Measurements from ENCODE around the gene CHCHD3.

Gene CHCHD3

GRCh38 chr7:132856416-132856815, 225.5 kb downstream of the CHCHD3 start:
- Histone ChIP-seq H3K4me3 (ENCODE audit: low read length) (no peak overlapping the region), H3K27me3 (ENCODE audit: control insufficient read depth, insufficient read depth, low read length) (no peaks in the 10 kb centered on the region), H3K27ac (ENCODE audit: low read depth, low read length) (no peak overlapping the region), H3K36me3 (ENCODE audit: control insufficient read depth, insufficient read depth, low read length) (no peaks in the 10 kb centered on the region), H3K4me1 (ENCODE audit: control insufficient read depth, insufficient read depth, low read length) (no peaks in the 10 kb centered on the region), H3K9ac (ENCODE audit: low read length) (no peak overlapping the region)

GRCh38 chr7:132855901-132856300, 226.0 kb downstream of the CHCHD3 start:
- Histone ChIP-seq H3K27ac (ENCODE audit: low read depth, low read length) (no peak overlapping the region), H3K4me3 (ENCODE audit: low read length) (no peak overlapping the region), H3K27me3 (ENCODE audit: control insufficient read depth, insufficient read depth, low read length) (no peaks in the 10 kb centered on the region), H3K4me1 (ENCODE audit: control insufficient read depth, insufficient read depth, low read length) (no peaks in the 10 kb centered on the region), H3K36me3 (ENCODE audit: control insufficient read depth, insufficient read depth, low read length) (no peaks in the 10 kb centered on the region), H3K9ac (ENCODE audit: low read length) (no peak overlapping the region)

GRCh38 chr7:132854238-132854637, 227.7 kb downstream of the CHCHD3 start:
- H3K4me3 ChIP-seq (ENCODE audit: low read length): no peak overlapping the region
- H3K9ac ChIP-seq (ENCODE audit: low read length): no peak overlapping the region
- H3K36me3 ChIP-seq (ENCODE audit: control insufficient read depth, insufficient read depth, low read length): no peaks in the 10 kb centered on the region
- H3K4me1 ChIP-seq (ENCODE audit: control insufficient read depth, insufficient read depth, low read length): no peaks in the 10 kb centered on the region
- H3K27me3 ChIP-seq (ENCODE audit: control insufficient read depth, insufficient read depth, low read length): no peaks in the 10 kb centered on the region
- no peak overlapping the region for H3K27ac ChIP-seq (ENCODE audit: low read depth, low read length)

GRCh38 chr7:132847376-132847775, 234.5 kb downstream of the CHCHD3 start:
- no peaks in the 10 kb centered on the region for H3K4me1 ChIP-seq (ENCODE audit: control insufficient read depth, insufficient read depth, low read length)
- no peak overlapping the region for H3K27ac ChIP-seq (ENCODE audit: low read depth, low read length)
- H3K4me3 ChIP-seq (ENCODE audit: low read length): no peak overlapping the region
- H3K36me3 ChIP-seq (ENCODE audit: control insufficient read depth, insufficient read depth, low read length): no peaks in the 10 kb centered on the region
- H3K9ac ChIP-seq (ENCODE audit: low read length): no peak overlapping the region
- H3K27me3 ChIP-seq (ENCODE audit: control insufficient read depth, insufficient read depth, low read length): no peaks in the 10 kb centered on the region

- Histone ChIP-seq H3K9ac (ENCODE audit: low read length) (no peak overlapping the region), H3K36me3 (ENCODE audit: control insufficient read depth, insufficient read depth, low read length) (no peaks in the 10 kb centered on the region), H3K27ac (ENCODE audit: low read depth, low read length) (no peak overlapping the region), H3K27me3 (ENCODE audit: control insufficient read depth, insufficient read depth, low read length) (no peaks in the 10 kb centered on the region), H3K4me3 (ENCODE audit: low read length) (no peak overlapping the region), H3K4me1 (ENCODE audit: control insufficient read depth, insufficient read depth, low read length) (no peaks in the 10 kb centered on the region)
These were observed 235.8 kb downstream of the CHCHD3 start for GRCh38 chr7:132846086-132846485.

- Histone ChIP-seq H3K9ac (ENCODE audit: low read length) (no peak overlapping the region), H3K36me3 (ENCODE audit: control insufficient read depth, insufficient read depth, low read length) (no peaks in the 10 kb centered on the region), H3K27me3 (ENCODE audit: control insufficient read depth, insufficient read depth, low read length) (no peaks in the 10 kb centered on the region), H3K4me1 (ENCODE audit: control insufficient read depth, insufficient read depth, low read length) (no peaks in the 10 kb centered on the region), H3K4me3 (ENCODE audit: low read length) (no peak overlapping the region), H3K27ac (ENCODE audit: low read depth, low read length) (no peak overlapping the region)
These were observed 239.4 kb downstream of the CHCHD3 start for GRCh38 chr7:132842478-132842877.

GRCh38 chr7:132840199-132840598, 241.7 kb downstream of the CHCHD3 start:
- H3K27me3 ChIP-seq (ENCODE audit: control insufficient read depth, insufficient read depth, low read length): no peaks in the 10 kb centered on the region
- H3K4me3 ChIP-seq (ENCODE audit: low read length): no peak overlapping the region
- H3K9ac ChIP-seq (ENCODE audit: low read length): no peak overlapping the region
- no peak overlapping the region for H3K27ac ChIP-seq (ENCODE audit: low read depth, low read length)
- no peaks in the 10 kb centered on the region for H3K4me1 ChIP-seq (ENCODE audit: control insufficient read depth, insufficient read depth, low read length)
- H3K36me3 ChIP-seq (ENCODE audit: control insufficient read depth, insufficient read depth, low read length): no peaks in the 10 kb centered on the region

GRCh38 chr7:132838313-132838712, 243.6 kb downstream of the CHCHD3 start:
- Histone ChIP-seq H3K9ac (ENCODE audit: low read length) (no peak overlapping the region), H3K27me3 (ENCODE audit: control insufficient read depth, insufficient read depth, low read length) (no peaks in the 10 kb centered on the region), H3K4me1 (ENCODE audit: control insufficient read depth, insufficient read depth, low read length) (no peaks in the 10 kb centered on the region), H3K36me3 (ENCODE audit: control insufficient read depth, insufficient read depth, low read length) (no peaks in the 10 kb centered on the region), H3K27ac (ENCODE audit: low read depth, low read length) (no peak overlapping the region), H3K4me3 (ENCODE audit: low read length) (no peak overlapping the region)

- Histone ChIP-seq H3K9ac (ENCODE audit: low read length) (no peak overlapping the region), H3K36me3 (ENCODE audit: control insufficient read depth, insufficient read depth, low read length) (no peaks in the 10 kb centered on the region), H3K27ac (ENCODE audit: low read depth, low read length) (no peak overlapping the region), H3K27me3 (ENCODE audit: control insufficient read depth, insufficient read depth, low read length) (no peaks in the 10 kb centered on the region), H3K4me1 (ENCODE audit: control insufficient read depth, insufficient read depth, low read length) (no peaks in the 10 kb centered on the region), H3K4me3 (ENCODE audit: low read length) (no peak overlapping the region)
These were observed 244.4 kb downstream of the CHCHD3 start for GRCh38 chr7:132837529-132837928.

- Histone ChIP-seq H3K27me3 (ENCODE audit: control insufficient read depth, insufficient read depth, low read length) (no peaks in the 10 kb centered on the region), H3K36me3 (ENCODE audit: control insufficient read depth, insufficient read depth, low read length) (no peaks in the 10 kb centered on the region), H3K9ac (ENCODE audit: low read length) (no peak overlapping the region), H3K27ac (ENCODE audit: low read depth, low read length) (no peak overlapping the region), H3K4me3 (ENCODE audit: low read length) (no peak overlapping the region), H3K4me1 (ENCODE audit: control insufficient read depth, insufficient read depth, low read length) (no peaks in the 10 kb centered on the region)
These were observed 245.1 kb downstream of the CHCHD3 start for GRCh38 chr7:132836746-132837145.

- no peak overlapping the region for H3K9ac ChIP-seq (ENCODE audit: low read length)
- H3K36me3 ChIP-seq (ENCODE audit: control insufficient read depth, insufficient read depth, low read length): no peaks in the 10 kb centered on the region
- H3K4me3 ChIP-seq (ENCODE audit: low read length): no peak overlapping the region
These were observed 250.9 kb downstream of the CHCHD3 start for GRCh38 chr7:132830941-132831340.

GRCh38 chr7:132828502-132828901, 253.4 kb downstream of the CHCHD3 start:
- H3K36me3 ChIP-seq (ENCODE audit: control insufficient read depth, insufficient read depth, low read length): no peaks in the 10 kb centered on the region
- H3K4me3 ChIP-seq (ENCODE audit: low read length): no peak overlapping the region
- H3K27me3 ChIP-seq (ENCODE audit: control insufficient read depth, insufficient read depth, low read length): no peaks in the 10 kb centered on the region
- H3K4me1 ChIP-seq (ENCODE audit: control insufficient read depth, insufficient read depth, low read length): no peaks in the 10 kb centered on the region
- H3K9ac ChIP-seq (ENCODE audit: low read length): no peak overlapping the region
- H3K27ac ChIP-seq (ENCODE audit: low read depth, low read length): no peak overlapping the region

More at GRCh38 chr7:132830941-132831340, 250.9 kb downstream of the CHCHD3 start:
- Histone ChIP-seq H3K4me1 (ENCODE audit: control insufficient read depth, insufficient read depth, low read length) (no peaks in the 10 kb centered on the region), H3K27ac (ENCODE audit: low read depth, low read length) (no peak overlapping the region), H3K27me3 (ENCODE audit: control insufficient read depth, insufficient read depth, low read length) (no peaks in the 10 kb centered on the region)

- H3K27me3 ChIP-seq (ENCODE audit: control insufficient read depth, insufficient read depth, low read length): no peaks in the 10 kb centered on the region
- no peaks in the 10 kb centered on the region for H3K4me1 ChIP-seq (ENCODE audit: control insufficient read depth, insufficient read depth, low read length)
- H3K4me3 ChIP-seq (ENCODE audit: low read length): no peak overlapping the region
- no peak overlapping the region for H3K9ac ChIP-seq (ENCODE audit: low read length)
- no peaks in the 10 kb centered on the region for H3K36me3 ChIP-seq (ENCODE audit: control insufficient read depth, insufficient read depth, low read length)
- no peak overlapping the region for H3K27ac ChIP-seq (ENCODE audit: low read depth, low read length)
These were observed 255.7 kb downstream of the CHCHD3 start for GRCh38 chr7:132825932-132826835.

Measured in rectal smooth muscle tissue (tissue), 1 donor.